SJCRH30 (cell line): ENCODE measurements around the gene LPIN1. TPM values are rescaled to one million over a fixed set of nuclear protein-coding genes. Genes with fewer than 3 reads are reported as not detected.
"Not testable (repeated sequence)": the region's sequence is repeated elsewhere in the genome, so short reads cannot be mapped to it uniquely, and the experiment has no call there.

Experiments
- DNase-seq, 2 experiments: peaks; one replicate each; pipeline ENCODE4 v3.0.0-alpha.2; 2015 to 2020
- H3K27ac ChIP-seq: fragments of 250-450 bp; sonication (Bioruptor Pico); 2 replicates; pipeline ENCODE4 v1.5.1; 2020; ENCODE audit warnings: mild to moderate bottlenecking, moderate library complexity
- H3K27me3 ChIP-seq: fragments of 250-450 bp; sonication (Bioruptor Pico); 2 replicates; pipeline ENCODE4 v1.5.1; 2020; ENCODE audit warnings: mild to moderate bottlenecking, moderate library complexity
- H3K36me3 ChIP-seq: fragments of 250-450 bp; sonication (Bioruptor Pico); 2 replicates; pipeline ENCODE4 v1.5.1; 2020; ENCODE audit warnings: mild to moderate bottlenecking, moderate library complexity
- H3K4me1 ChIP-seq: fragments of 250-450 bp; sonication (Bioruptor Pico); 2 replicates; pipeline ENCODE4 v1.5.1; 2020; ENCODE audit warnings: mild to moderate bottlenecking, moderate library complexity
- H3K4me3 ChIP-seq: fragments of 250-450 bp; sonication (Bioruptor Pico); 2 replicates; pipeline ENCODE4 v1.5.1; 2020; ENCODE audit warnings: mild to moderate bottlenecking, moderate library complexity
- H3K9me3 ChIP-seq: fragments of 250-450 bp; sonication (Bioruptor Pico); replicated peaks from 2 replicates; pipeline ENCODE4 v1.5.1; 2020; ENCODE audit warnings: mild to moderate bottlenecking, moderate library complexity
- total RNA-seq: library from RNA; depleted of rRNA; stranded (reverse); fragments of >200 nt; shearing (Covaris generic); gene quantifications from 2 replicates; pipeline ENCODE4 v1.2.3, GENCODE V29; 2014

Gene LPIN1
- total RNA-seq, 1 experiment from 2014 or later = 37.0 TPM

DNA sequence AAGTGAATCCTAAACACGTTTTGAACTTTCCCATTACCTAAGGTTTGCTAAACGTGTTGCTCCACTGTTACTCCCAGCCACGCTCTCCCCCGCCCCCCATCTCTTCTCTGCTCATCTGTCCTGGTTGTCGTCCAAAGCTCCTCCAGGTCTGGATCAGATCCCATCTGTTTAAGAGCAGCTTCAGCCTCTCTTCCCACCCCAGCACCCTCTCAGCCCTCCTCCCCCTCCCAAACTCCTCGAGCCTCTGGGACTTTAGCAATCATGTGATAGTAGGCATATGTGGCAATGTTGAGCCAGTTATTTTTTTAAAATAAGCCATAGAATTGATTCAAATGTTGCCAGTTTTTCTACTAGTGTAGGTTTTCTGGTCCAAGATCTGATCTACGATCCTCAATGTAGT is 20.0 kb upstream of the LPIN1 start:
- Histone ChIP-seq H3K36me3 (no peaks in the 10 kb centered on the region), H3K27ac (no peak overlapping the region), H3K27me3 (peaks cover 7% of the 10 kb centered on the region; the same call in 1 of the 2 replicates), H3K9me3 (peaks cover 2% of the 10 kb centered on the region; the same call in 1 of the 2 replicates), H3K4me1 (no peaks in the 10 kb centered on the region), H3K4me3 (peak overlapping the region; percentile 19; the same call in 1 of the 2 replicates)
- peak in 1 of 2 experiments; percentile 42 for DNase-seq

DNA sequence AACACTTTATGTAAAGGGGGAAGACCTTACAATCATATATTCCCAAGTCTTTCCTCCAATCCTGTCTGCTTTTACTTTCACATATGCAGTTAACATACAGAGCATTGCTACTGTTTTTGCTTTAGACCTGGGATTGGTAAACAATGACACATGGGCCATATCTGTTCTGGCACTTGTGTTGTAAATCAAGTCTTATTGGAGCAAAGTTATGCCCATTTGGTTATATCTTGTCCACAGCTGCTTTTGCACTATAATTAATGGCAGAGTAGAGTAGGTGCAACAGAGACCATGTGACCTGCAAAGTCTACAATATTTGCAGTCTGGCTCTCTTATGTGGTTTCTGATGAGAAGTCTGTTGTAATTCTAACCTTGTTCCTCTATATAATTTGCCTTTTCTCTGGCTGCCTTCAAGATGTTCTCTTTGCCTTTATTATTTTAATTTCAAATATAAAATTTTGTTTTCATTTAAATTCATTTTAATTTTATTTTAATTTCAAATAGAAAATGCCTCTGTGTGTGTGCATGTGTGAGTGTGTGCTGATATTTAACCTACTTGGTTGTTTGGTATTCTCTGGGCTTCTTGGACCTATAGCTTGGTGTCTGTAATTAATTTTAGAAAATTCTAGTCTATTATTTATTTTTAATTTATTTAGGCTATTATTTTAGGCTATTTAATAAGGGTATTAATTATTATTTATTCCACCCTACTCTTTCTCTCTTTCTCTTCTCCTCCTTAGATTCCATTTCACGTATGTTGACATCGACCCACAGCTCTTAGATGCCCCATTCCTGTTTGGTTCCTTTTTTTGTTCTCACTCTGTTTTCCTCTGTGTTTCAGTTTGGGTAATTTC is 16.8 kb upstream of the LPIN1 start:
- H3K27ac ChIP-seq = no peak overlapping the region

DNA sequence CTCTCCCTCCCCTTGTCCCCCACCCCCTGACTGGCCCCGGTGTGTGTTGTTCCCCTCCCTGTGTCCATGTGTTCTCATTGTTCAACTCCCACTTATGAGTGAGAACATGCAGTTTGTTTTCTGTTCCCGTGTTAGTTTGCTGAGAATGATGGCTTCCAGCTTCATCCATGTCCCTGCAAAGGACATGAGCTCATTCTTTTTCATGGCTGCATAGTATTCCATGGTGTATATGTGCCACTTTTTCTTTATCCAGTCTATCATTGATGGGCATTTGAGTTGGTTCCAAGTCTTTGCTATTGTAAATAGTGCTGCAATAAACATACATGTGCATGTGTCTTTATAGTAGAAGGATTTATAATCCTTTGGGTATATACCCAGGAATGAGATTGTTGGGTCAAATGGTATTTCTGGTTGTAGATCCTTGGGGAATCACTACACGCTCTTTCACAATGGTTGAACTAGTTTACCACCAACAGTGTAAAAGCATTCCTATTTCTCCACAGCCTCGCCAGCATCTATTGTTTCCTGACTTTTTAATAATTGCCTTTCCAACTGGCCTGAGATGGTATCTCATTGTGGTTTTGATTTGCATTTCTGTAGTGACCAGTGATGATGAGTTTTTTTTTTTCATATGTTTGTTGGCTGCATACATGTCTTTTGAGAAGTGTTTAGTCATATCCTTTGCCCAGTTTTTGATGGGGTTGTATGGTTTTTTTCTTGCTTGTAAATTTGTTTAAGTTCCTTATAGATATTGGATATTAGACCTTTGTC is 15.0 kb upstream of the LPIN1 start:
- H3K27me3 ChIP-seq, H3K36me3 ChIP-seq, H3K27ac ChIP-seq, H3K4me1 ChIP-seq, H3K9me3 ChIP-seq, H3K4me3 ChIP-seq, DNase-seq: not testable (repeated sequence)

More for the DNA sequence above, 16.8 kb upstream of the LPIN1 start:
- Histone ChIP-seq H3K36me3 (no peaks in the 10 kb centered on the region), H3K9me3 (peaks cover 2% of the 10 kb centered on the region; the same call in 1 of the 2 replicates), H3K27me3 (0 out of 2 replicates have a peak, but pooled peaks cover under 1% of the 10 kb centered on the region), H3K4me1 (no peaks in the 10 kb centered on the region), H3K4me3 (no peak overlapping the region)
- no peak for DNase-seq

DNA sequence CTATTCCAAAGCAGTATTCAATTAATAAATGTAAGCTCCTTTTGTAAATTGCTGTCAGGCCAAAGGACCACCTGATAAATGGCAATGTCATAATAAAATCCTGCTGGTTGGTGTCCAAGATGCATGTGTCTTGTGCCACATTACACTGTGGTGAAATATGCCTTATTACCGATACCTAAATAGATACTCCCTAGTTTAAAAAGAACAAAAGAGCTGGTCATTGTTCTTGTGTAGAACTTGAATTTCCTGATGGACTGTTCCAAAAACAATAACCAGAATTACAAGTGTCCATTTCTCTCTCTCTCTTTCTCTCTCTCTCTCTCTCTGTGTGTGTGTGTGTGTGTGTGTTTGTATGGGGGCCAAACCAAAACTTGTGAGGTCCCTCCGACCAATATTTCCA is 13.8 kb upstream of the LPIN1 start:
- no peak overlapping the region for H3K4me3 ChIP-seq
- H3K36me3 ChIP-seq = no peaks in the 10 kb centered on the region
- no peak overlapping the region for H3K27ac ChIP-seq
- no peaks in the 10 kb centered on the region for H3K4me1 ChIP-seq
- no peak for DNase-seq
- H3K27me3 ChIP-seq = no peaks in the 10 kb centered on the region
- peaks cover 2% of the 10 kb centered on the region; the same call in 1 of the 2 replicates for H3K9me3 ChIP-seq

DNA sequence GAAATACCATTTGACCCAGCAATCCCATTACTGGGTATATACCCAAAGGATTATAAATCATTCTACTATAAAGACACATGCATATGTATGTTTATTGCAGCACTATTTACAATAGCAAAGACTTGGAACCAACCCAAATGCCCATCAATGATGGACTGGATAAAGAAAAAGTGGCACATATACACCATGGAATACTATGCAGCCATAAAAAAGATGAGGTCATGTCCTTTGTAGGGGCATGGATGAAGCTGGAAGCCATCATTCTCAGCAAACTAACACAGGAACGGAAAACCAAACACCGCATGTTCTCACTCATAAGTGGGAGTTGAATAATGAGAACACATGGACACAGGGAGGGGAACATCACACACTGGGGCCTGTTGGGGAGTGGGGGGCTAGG is 8.6 kb upstream of the LPIN1 start:
- not testable (repeated sequence) for H3K4me1 ChIP-seq, H3K27me3 ChIP-seq, DNase-seq, H3K27ac ChIP-seq, H3K36me3 ChIP-seq, H3K9me3 ChIP-seq, H3K4me3 ChIP-seq

DNA sequence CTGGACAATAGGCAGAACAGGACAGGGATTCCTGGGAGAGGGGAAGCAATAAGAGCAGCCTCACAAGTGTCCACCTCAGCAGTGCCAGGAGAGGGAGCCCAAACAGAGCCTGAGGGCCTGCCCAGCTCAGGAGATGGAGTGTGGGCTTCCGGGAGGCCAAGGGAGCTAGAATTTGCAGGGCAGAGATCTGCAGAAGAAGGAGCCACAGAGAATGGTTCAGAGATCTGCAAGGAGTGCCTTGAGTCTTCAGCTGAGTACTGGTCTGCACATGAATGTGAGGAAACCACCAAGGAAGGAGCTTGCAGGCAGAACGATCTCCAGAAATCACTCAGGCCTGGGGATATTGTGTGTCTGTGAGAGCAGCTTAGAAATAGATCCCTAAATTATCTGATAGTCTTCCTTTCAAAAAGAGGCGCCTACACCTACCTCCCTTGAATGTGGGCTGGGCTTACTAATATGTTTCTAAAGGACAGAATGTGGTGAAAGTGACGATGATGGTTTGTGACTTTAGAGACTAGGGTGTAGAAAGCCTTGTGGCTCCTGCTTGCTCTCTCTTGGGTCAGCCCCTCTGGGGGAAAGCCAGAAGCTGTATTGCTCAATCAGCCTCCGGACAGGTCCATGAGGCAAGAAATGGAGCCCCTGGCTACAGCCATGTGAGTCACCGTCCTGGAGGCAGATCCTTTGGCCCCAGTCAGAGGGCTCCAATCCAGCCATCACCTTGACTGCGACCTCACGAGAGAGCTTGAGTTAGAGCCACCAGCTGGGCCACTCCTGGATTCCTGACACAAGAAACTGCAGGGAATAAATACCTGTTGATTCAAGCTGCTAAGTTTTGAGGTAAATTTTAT is 7.6 kb upstream of the LPIN1 start:
- Histone ChIP-seq H3K27ac (no peak overlapping the region), H3K4me3 (no peak overlapping the region)
- DNase-seq = peak; percentile 50 to 62

DNA sequence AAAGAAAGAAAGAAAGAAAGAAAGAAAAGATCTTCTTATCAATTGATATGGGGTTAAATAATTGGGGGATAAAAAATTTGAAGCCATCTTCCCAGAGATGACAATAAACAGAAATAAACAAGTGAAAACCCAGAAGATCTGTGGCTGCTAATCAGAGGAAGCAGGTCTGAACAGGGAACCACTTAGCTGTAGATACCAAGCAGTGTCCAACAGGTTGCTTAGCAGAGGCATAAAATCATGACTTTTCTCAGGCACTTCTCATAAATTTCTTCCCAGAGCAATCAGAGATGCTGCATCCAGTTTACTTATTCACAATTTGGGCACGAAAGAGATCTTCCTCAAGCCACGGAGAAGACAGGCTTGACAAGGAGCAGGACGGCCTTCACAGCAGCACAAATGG is 5.7 kb upstream of the LPIN1 start:
- Histone ChIP-seq H3K36me3 (no peaks in the 10 kb centered on the region), H3K27me3 (no peaks in the 10 kb centered on the region), H3K9me3 (no peaks in the 10 kb centered on the region), H3K4me1 (peaks cover 19% of the 10 kb centered on the region), H3K4me3 (no peak overlapping the region), H3K27ac (no peak overlapping the region)
- no peak for DNase-seq

More for the DNA sequence above, 7.6 kb upstream of the LPIN1 start:
- Histone ChIP-seq H3K36me3 (no peaks in the 10 kb centered on the region), H3K9me3 (no peaks in the 10 kb centered on the region), H3K27me3 (no peaks in the 10 kb centered on the region), H3K4me1 (peaks cover 10% of the 10 kb centered on the region)

DNA sequence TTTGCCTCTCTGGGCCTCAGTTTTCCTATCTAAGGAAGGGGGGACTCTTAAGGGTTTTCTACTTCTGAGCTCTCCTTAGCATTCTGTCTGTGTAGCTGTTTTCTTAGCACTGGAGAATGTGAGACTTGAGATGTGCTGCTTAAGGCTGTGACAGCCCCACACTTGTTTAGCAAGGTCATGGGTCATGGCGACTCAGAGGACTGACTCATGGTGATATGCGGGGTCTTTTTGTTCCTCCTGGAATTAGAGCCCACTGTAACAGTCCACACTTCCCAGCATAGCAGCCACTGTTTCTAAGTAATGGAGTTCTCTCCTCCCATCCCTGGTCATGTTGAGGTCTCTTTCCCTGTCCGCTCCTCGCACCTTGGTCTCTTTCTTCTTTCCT is 4.1 kb upstream of the LPIN1 start:
- Histone ChIP-seq H3K27me3 (no peaks in the 10 kb centered on the region), H3K36me3 (no peaks in the 10 kb centered on the region), H3K4me1 (peaks cover 24% of the 10 kb centered on the region), H3K4me3 (no peak overlapping the region), H3K27ac (no peak overlapping the region), H3K9me3 (no peaks in the 10 kb centered on the region)
- DNase-seq = no peak

DNA sequence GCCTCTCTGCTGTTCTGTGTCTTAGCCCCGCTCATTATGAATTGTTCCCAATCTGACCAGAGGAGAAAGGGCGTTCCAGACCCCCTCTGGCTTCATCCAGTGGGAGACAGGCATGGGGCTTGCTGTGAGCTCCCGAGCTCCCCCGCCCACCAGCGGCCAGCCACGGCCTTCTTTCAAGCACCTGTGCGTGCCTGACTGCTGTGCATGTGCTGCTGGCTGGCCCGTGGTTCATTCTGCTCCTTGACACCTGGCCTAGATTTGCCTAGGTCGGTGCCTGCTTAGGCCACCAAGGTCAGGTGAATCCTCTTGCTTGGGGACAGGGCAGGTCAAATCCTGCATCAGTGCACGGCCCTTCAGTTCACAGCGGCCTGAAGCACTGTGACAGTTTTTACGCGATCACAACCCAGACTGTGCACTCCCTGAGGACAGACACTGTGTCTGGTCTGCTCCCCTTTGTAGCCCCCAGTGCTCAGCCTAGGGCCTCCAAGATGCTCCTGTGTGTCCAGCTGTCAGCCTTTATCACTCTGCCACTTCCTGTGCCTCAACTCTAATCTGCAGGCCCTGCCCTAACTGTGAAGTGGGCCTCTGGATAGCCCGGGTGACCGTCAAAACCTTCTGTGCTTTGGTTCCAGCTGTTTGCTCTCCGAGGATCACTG is 3.6 kb upstream of the LPIN1 start:
- Histone ChIP-seq H3K27me3 (no peaks in the 10 kb centered on the region), H3K27ac (no peak overlapping the region), H3K9me3 (no peaks in the 10 kb centered on the region), H3K36me3 (no peaks in the 10 kb centered on the region), H3K4me3 (no peak overlapping the region), H3K4me1 (peaks cover 29% of the 10 kb centered on the region)
- peak; percentile 39 to 59 for DNase-seq

DNA sequence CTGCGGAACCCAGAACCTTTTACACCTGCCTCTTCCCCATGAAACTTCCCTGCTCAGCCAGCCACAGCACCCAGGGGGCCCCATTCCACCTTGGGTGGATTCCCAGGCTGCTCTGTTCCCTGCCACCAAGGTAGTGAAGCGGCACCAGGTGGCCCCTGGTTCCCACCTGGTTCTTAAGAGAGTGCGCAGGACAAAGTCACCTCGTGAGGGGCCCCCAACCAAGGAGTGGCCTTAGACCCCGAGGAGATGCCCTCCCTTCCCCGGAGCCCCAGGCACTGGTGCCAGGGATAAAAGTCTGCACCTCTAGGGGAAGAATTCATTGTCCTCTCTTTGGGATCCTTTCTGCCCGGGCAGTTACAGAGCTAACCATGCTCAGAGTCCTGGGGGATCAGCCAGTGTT is 3.1 kb upstream of the LPIN1 start:
- no peaks in the 10 kb centered on the region for H3K36me3 ChIP-seq
- no peak overlapping the region for H3K27ac ChIP-seq
- H3K27me3 ChIP-seq = no peaks in the 10 kb centered on the region
- H3K9me3 ChIP-seq = no peaks in the 10 kb centered on the region
- DNase-seq = peak in 1 of 2 experiments; percentile 10
- peaks cover 29% of the 10 kb centered on the region for H3K4me1 ChIP-seq
- no peak overlapping the region for H3K4me3 ChIP-seq

DNA sequence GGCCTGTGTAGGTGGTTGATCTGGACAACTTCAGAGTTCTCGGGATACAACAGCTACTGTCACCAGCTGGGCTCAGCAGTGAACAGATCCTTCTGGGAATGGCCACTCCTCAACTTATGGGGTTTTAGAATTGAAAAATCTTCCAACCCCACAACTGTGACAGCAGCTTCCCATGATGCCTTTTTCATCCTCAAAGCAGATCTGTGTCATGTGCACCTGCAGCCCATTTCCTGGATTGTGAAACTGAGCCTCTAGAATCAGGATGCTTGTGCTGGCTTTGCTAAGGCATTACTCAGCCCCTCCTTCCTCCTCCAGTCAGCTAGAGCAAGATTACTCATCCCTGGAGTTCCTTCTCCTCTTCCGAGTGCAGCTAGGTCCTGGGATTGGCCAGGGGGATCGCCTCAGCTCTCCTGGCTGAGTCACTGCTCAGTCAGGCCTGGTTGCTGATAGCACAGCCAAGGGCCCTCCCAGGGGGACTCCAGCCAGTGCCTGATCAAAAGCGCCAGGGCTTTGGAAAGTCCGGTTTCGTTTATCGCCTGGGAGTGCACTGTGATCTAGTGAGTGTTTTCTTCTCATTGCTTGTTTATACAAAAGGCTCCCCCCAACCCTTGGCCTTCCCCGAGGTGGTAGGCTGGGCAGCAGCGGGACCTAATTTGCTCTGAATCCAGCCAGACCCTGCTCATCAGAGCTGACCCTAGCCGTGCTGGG is 2.4 kb upstream of the LPIN1 start:
- peak; percentile 97 for DNase-seq
- Histone ChIP-seq H3K27ac (peak overlapping the region; percentile 69), H3K4me3 (peak overlapping the region; percentile 50), H3K4me1 (peaks cover 29% of the 10 kb centered on the region), H3K27me3 (no peaks in the 10 kb centered on the region), H3K36me3 (no peaks in the 10 kb centered on the region), H3K9me3 (no peaks in the 10 kb centered on the region)

DNA sequence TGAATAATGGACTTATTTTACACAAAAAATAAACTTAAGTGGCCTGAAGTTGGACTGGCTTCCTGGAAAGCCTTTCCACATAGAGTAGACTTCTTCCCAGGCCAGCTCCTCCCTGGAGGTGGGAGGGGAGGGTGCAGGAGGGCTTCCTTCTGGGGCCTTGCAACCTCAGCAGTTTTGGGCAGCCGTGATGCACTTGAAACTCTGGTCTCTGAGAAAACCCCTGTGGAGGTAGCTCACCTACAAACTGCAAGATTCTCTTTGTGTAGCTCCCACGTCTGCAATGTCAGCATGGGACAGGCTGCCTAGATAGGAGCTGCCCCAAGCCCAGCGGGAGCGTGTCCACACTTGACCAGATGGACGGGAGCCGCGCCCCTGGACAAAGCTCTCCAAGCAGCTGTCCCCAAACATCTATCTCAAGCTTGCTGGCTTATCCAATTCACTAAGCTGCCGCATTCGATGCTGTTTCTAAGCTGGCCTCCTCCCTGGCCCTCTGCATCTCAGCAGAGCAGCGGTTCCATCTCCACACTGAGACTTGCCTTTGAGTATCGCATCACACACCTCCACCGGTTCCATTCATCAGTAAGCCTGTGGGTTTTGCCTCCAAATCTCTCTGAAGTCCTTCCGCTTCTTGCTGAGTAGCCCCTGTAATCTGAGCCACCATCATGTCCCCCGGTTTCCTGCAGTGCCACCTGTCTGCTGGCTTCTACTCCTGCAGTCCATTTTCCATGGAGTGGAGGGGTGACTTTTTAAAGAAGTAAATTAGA is 1.6 kb upstream of the LPIN1 start:
- peaks cover 29% of the 10 kb centered on the region for H3K4me1 ChIP-seq
- H3K27me3 ChIP-seq = no peaks in the 10 kb centered on the region
- H3K9me3 ChIP-seq = no peaks in the 10 kb centered on the region
- H3K4me3 ChIP-seq = peak overlapping the region; percentile 50
- DNase-seq = peak; percentile 81 to 88
- H3K36me3 ChIP-seq = no peaks in the 10 kb centered on the region
- peak overlapping the region; percentile 69 for H3K27ac ChIP-seq
